IMR-90 (cell line): ENCODE results near the gene HOXD13. TPM values are rescaled to one million over a fixed set of nuclear protein-coding genes. Genes with fewer than 3 reads are reported as not detected.

Experiments used
- ATAC-seq: fragments of 200-7000 bp; cut with Tn5 transposase; 2 replicates; pipeline ENCODE4 v1.9.1; 2020; ENCODE audit warnings: low read depth, mild to moderate bottlenecking, moderate library complexity
- BruUV-seq: library from RNA; stranded (reverse); fragments of 400-500 nt; replicated peaks from 2 replicates; lab custom pipeline; 2021; lab: Mats Ljungman, UMichigan
- CTCF ChIA-PET: fragments of 300-600 bp; formaldehyde crosslinking; extraction: SDS; loops from one replicate; lab custom pipeline; 2021; ENCODE audit warnings: antibody characterized with exemption; lab: Yijun Ruan, JAX
- POLR2A ChIA-PET: fragments of 300-600 bp; sonication (Branson Sonifier 250); formaldehyde crosslinking; loops from one replicate; lab custom pipeline; 2022; ENCODE audit warnings: antibody characterized with exemption; ENCODE audit not compliant: unreplicated experiment; lab: Charles Lee
- DNase-seq: peaks from one replicate; pipeline ENCODE4 v3.0.0; 2013
- H2AFZ ChIP-seq: replicated peaks from 2 replicates; pipeline ENCODE3; 2013; ENCODE audit warnings: low read length, mild to moderate bottlenecking; ENCODE audit not compliant: poor library complexity
- H2AK5ac ChIP-seq: 2 replicates; pipeline ENCODE4 v1.6.1; 2013; ENCODE audit warnings: low read depth, low read length, inconsistent platforms
- H2AK9ac ChIP-seq: replicated peaks from 2 replicates; pipeline ENCODE3; 2013; ENCODE audit warnings: mild to moderate bottlenecking, low read depth, low read length, moderate library complexity; ENCODE audit not compliant: poor library complexity
- H2BK120ac ChIP-seq: 2 replicates; pipeline ENCODE4 v1.6.1; 2013; ENCODE audit warnings: low read depth, low read length, inconsistent platforms
- H2BK15ac ChIP-seq: 3 replicates; pipeline ENCODE4 v1.6.1; 2013; ENCODE audit warnings: low read depth, low read length, inconsistent platforms
- H2BK20ac ChIP-seq: 2 replicates; pipeline ENCODE4 v1.6.1; 2013; ENCODE audit warnings: low read depth, mild to moderate bottlenecking, inconsistent platforms, low read length, moderate library complexity
- H2BK5ac ChIP-seq: 2 replicates; pipeline ENCODE4 v1.6.1; 2013; ENCODE audit warnings: mild to moderate bottlenecking, low read depth, low read length, inconsistent platforms; ENCODE audit not compliant: poor library complexity, severe bottlenecking
- H3K14ac ChIP-seq: replicated peaks from 2 replicates; pipeline ENCODE4 v1.6.1; 2013; ENCODE audit warnings: low read depth, low read length, inconsistent platforms
- H3K18ac ChIP-seq: 2 replicates; pipeline ENCODE4 v1.6.1; 2013; ENCODE audit warnings: low read depth, low read length, control low read depth
- H3K23ac ChIP-seq: 2 replicates; pipeline ENCODE4 v1.6.1; 2013; ENCODE audit warnings: low read depth, low read length, inconsistent platforms
- H3K27ac ChIP-seq: 2 replicates; pipeline ENCODE4 v1.5.1; 2013; ENCODE audit warnings: mild to moderate bottlenecking, control low read depth, low read length; ENCODE audit not compliant: insufficient read depth
- H3K27me3 ChIP-seq: 2 replicates; pipeline ENCODE4 v1.6.1; 2013; ENCODE audit warnings: low read length; ENCODE audit not compliant: control insufficient read depth, insufficient read depth
- H3K36me3 ChIP-seq: 2 replicates; pipeline ENCODE4 v1.6.1; 2013; ENCODE audit warnings: low read length, mixed read lengths; ENCODE audit not compliant: control insufficient read depth, insufficient read depth
- H3K4ac ChIP-seq: 2 replicates; pipeline ENCODE4 v1.6.1; 2013; ENCODE audit warnings: low read depth, low read length, inconsistent platforms
- H3K4me1 ChIP-seq: 2 replicates; pipeline ENCODE4 v1.6.1; 2013; ENCODE audit warnings: low read length, mixed read lengths; ENCODE audit not compliant: control insufficient read depth, insufficient read depth
- H3K4me2 ChIP-seq: 2 replicates; pipeline ENCODE4 v1.6.1; 2013; ENCODE audit warnings: low read depth, mild to moderate bottlenecking, control low read depth, low read length, moderate library complexity
- H3K4me3 ChIP-seq: 2 replicates; pipeline ENCODE4 v1.5.1; 2013; ENCODE audit warnings: low read depth, mild to moderate bottlenecking, control low read depth, low read length, moderate library complexity; ENCODE audit not compliant: insufficient read depth
- H3K56ac ChIP-seq: 2 replicates; pipeline ENCODE4 v1.6.1; 2013; ENCODE audit warnings: low read length, inconsistent platforms; ENCODE audit not compliant: insufficient read depth; ENCODE audit errors: extremely low read depth
- H3K79me1 ChIP-seq, 2 experiments: 2 replicates each; pipeline ENCODE4 v1.6.1; 2013; ENCODE audit warnings: low read length in 2 of 2, inconsistent platforms in 1 of 2, low read depth in 1 of 2
- H3K9ac ChIP-seq: 2 replicates; pipeline ENCODE4 v1.6.1; 2013; ENCODE audit warnings: low read depth, low read length, control low read depth
- H3K9me1 ChIP-seq: 2 replicates; pipeline ENCODE4 v1.6.1; 2013; ENCODE audit warnings: low read length, inconsistent platforms; ENCODE audit not compliant: insufficient read depth
- H3K9me3 ChIP-seq: 2 replicates; pipeline ENCODE4 v1.6.1; 2013; ENCODE audit warnings: low read length; ENCODE audit not compliant: control insufficient read depth, insufficient read depth
- H4K20me1 ChIP-seq: 2 replicates; pipeline ENCODE4 v1.6.1; 2013; ENCODE audit warnings: low read length, inconsistent platforms; ENCODE audit not compliant: insufficient read depth
- H4K5ac ChIP-seq: 2 replicates; pipeline ENCODE4 v1.6.1; 2013; ENCODE audit warnings: mild to moderate bottlenecking, low read depth, low read length, control low read depth
- H4K8ac ChIP-seq, 2 experiments: 2 replicates each; pipeline ENCODE4 v1.6.1; 2013; ENCODE audit warnings: low read depth in 2 of 2, low read length in 2 of 2, control low read depth in 1 of 2, inconsistent platforms in 1 of 2
- H4K91ac ChIP-seq: 2 replicates; pipeline ENCODE4 v1.6.1; 2013; ENCODE audit warnings: low read depth, low read length, inconsistent platforms; ENCODE audit not compliant: insufficient read depth
- CHD1 ChIP-seq: IDR thresholded peaks from 2 replicates; pipeline ENCODE4 v1.6.1; 2012; ENCODE audit warnings: low read depth, low read length, improper control_type of control experiment
- CTCF ChIP-seq: conservative IDR thresholded peaks from 2 replicates; pipeline ENCODE4 v1.5.1; 2012; ENCODE audit warnings: mild to moderate bottlenecking, low read depth, low read length, improper control_type of control experiment
- MAZ ChIP-seq: IDR thresholded peaks from 2 replicates; pipeline ENCODE4 v1.6.1; 2012; ENCODE audit warnings: low read depth, mild to moderate bottlenecking, low read length, improper control_type of control experiment, moderate library complexity, borderline replicate concordance
- POLR2A ChIP-seq: IDR thresholded peaks from 2 replicates; pipeline ENCODE4 v1.6.1; 2012; ENCODE audit warnings: mild to moderate bottlenecking, low read depth, low read length
- RAD21 ChIP-seq: IDR thresholded peaks from 2 replicates; pipeline ENCODE4 v1.6.1; 2012; ENCODE audit warnings: low read length, improper control_type of control experiment
- SMC3 ChIP-seq: fragments of 150-350 bp; IDR thresholded peaks from 2 replicates; pipeline ENCODE4 v1.6.1; 2016; ENCODE audit warnings: low read depth, mild to moderate bottlenecking, antibody characterized with exemption, low read length, moderate library complexity
- WGBS, 2 experiments: methylation state at CpG; one replicate each; pipeline versions ENCODE4 v1.1.5 to v1.1.7; 2013; ENCODE audit warnings: missing lambda C conversion rate in 2 of 2; ENCODE audit not compliant: insufficient read length in 1 of 2; ENCODE audit errors: extremely low coverage in 2 of 2; 5-methylcytosine and 5-hydroxymethylcytosine counted together
- dilution Hi-C: fragments of 300-500 bp; cut with HindIII; formaldehyde crosslinking; loops from one replicate; pipeline ENCODE4 v1.14.3; 2018; ENCODE audit warnings: low sequenced_read_pairs; ENCODE audit not compliant: unreplicated experiment
- in situ Hi-C: fragments of 300-500 bp; cut with MboI; formaldehyde crosslinking; loops from 3 replicates; pipeline ENCODE4 v1.14.3; 2019; ENCODE audit warnings: low sequenced_read_pairs, inconsistent platforms, mixed read lengths
- intact Hi-C: fragments of 100-400 bp; cut with micrococcal nuclease; formaldehyde crosslinking; loops from 2 replicates; pipeline ENCODE4 v1.10.0; 2022
- polyA plus RNA-seq, 3 experiments: library from polyadenylated mRNA; depleted of rRNA; stranded (reverse); fragments of >200 nt; gene quantifications; 2 replicates each; pipeline ENCODE4 v1.2.3, GENCODE V29; 2012; ENCODE audit warnings: low replicate concordance in 1 of 3
- total RNA-seq: library from RNA; depleted of rRNA; stranded (reverse); fragments of >200 nt; gene quantifications from 2 replicates; pipeline ENCODE4 v1.2.3, GENCODE V29; 2012
- TF ChIP-seq, protein P1 (sequence below): fragments of 150-350 bp; IDR thresholded peaks from 2 replicates; pipeline ENCODE4 v1.6.1; 2016; ENCODE audit warnings: low read depth, mild to moderate bottlenecking, low read length, moderate library complexity, borderline replicate concordance

HOXD13 gene
- total and polyA plus RNA-seq, 2 of the 4 experiments (the other 2 are of a cell fraction): not detected

DNA sequence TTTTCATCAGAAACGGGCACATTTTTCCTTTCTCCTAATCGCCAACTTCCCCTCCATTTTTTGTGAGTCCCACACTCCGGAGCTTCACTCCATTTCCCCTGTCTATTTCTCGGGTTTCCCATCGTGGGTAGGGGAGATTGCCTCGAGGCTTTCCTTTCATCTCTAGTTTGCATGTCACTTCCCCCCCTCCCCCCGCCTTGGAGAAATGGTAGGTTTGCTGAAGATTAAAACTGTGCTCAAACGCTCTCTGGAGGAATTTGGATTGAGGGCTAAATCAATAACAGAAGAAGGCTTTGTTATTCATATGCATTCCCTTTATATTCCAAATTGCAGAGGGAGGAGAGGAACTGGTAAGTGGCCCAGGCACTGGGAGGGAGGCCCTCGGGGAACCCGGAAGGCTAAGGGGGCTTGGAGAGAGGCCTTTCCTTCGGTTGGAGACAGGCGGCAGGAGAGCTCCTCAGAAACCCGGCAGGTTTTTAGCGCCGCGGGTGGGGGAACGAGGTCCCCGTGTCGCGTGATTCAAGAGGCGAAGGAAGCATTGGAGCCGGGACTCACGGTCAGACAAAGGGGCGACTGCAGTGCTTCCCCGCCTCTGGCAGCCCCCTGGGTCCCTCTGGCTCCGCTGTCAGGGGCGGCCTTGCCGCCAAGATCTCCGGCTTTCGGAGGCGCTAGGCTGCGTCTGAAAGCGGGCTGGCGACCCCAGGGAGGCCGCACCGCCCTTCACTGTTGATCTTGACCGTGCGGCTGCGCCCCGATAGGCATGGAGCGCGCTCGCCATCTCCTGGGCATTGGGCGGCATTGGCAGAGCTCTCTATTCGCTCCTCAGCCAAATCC is 4.7 kb downstream of the HOXD13 start:
- Histone ChIP-seq H2BK120ac (no peak overlapping the region), H3K4me2 (peak overlapping the region; percentile 85), H2BK20ac (no peak overlapping the region), H3K14ac (no peak overlapping the region), H2BK15ac (no peak overlapping the region), H3K36me3 (no peaks in the 10 kb centered on the region), H3K56ac (no peak overlapping the region), H3K4ac (no peak overlapping the region), H4K8ac (no peak overlapping the region), H2AK5ac (no peak overlapping the region), H4K5ac (no peak overlapping the region), H3K9me1 (no peaks in the 10 kb centered on the region), H4K20me1 (no peaks in the 10 kb centered on the region), H2AFZ (peak overlapping the region; percentile 38), H3K4me1 (peaks cover 3% of the 10 kb centered on the region; the same call in 1 of the 2 replicates), H3K27ac (no peak overlapping the region), H3K18ac (no peak overlapping the region), H3K4me3 (peak overlapping the region; percentile 35), H3K23ac (no peak overlapping the region), H2BK5ac (no peak overlapping the region), H4K91ac (no peak overlapping the region), H3K79me1 (no peaks in the 10 kb centered on the region), H3K27me3 (peaks cover 92% of the 10 kb centered on the region), H3K9ac (no peak overlapping the region), H3K9me3 (peaks cover 1% of the 10 kb centered on the region), H2AK9ac (no peak overlapping the region)
- in situ Hi-C loops: loop anchor here (10.0 to 25.0 kb wide), 4 partner anchors 412 to 1360 kb away; no protein-coding TSS in a partner anchor
- no TSS peak for BruUV-seq
- 0% methylated on average over 24 of the region's 45 CpGs; no CpG with 5 or more reads in 1 of the 2 experiments for WGBS, 2 experiments
- CTCF ChIA-PET: interaction anchor here (0.5 to 3.9 kb wide), 11 partner anchors 8 to 1328 kb away, joined by 3 to 13 read pairs (median 4); no protein-coding TSS in a partner anchor
- intact Hi-C loops: loop anchor here (1.0 to 10.0 kb wide), 8 partner anchors 407 to 1392 kb away; no protein-coding TSS in a partner anchor
- ATAC-seq (peak; percentile 95), DNase-seq (peak; percentile 48)
- POLR2A ChIA-PET: no interaction called here
- TF ChIP-seq RAD21 (peak; percentile 83), CHD1 (no peak), MAZ (0 out of 2 replicates have a peak, but pooled peaks have one; percentile 34), POLR2A (no peak), SMC3 (peak; percentile 71), CTCF (peak; percentile 76)
- TF ChIP-seq, protein P1, sequence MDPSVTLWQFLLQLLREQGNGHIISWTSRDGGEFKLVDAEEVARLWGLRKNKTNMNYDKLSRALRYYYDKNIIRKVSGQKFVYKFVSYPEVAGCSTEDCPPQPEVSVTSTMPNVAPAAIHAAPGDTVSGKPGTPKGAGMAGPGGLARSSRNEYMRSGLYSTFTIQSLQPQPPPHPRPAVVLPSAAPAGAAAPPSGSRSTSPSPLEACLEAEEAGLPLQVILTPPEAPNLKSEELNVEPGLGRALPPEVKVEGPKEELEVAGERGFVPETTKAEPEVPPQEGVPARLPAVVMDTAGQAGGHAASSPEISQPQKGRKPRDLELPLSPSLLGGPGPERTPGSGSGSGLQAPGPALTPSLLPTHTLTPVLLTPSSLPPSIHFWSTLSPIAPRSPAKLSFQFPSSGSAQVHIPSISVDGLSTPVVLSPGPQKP: no peak
- dilution Hi-C loops: no loop called here
